Renal pelvis (tissue), 12 donors: Measurements from ENCODE around the gene ACCSL. TPM values are rescaled to one million over a fixed set of nuclear protein-coding genes. Genes with fewer than 3 reads are reported as not detected.

ENCODE experiments used
- DNase-seq: peaks from one replicate; pipeline ENCODE4 v3.0.0-alpha.2; 2013
- long read RNA-seq, 16 experiments: transcript quantifications; one replicate each; lab custom pipeline, GENCODE V29; 2026
- polyA plus RNA-seq, 3 donors: library from polyadenylated mRNA; unstranded; fragments of 120-200 nt; gene quantifications; one replicate each; pipeline ENCODE4 v1.2.1, GENCODE V29; 2013; ENCODE audit not compliant: insufficient read length in 3 of 3

The ACCSL gene
- under 1 TPM in 1 of 3 donors, not detected in 2; 0.13 TPM for polyA plus RNA-seq
- long read RNA-seq, donor 1, result 0 reads
- long read RNA-seq, donor 2, result 0 reads
- long read RNA-seq, donor 3, result 0 reads
- long read RNA-seq, donor 4, result 0 reads
- long read RNA-seq, donor 5, result 0 reads
- long read RNA-seq, donor 6, result 0 reads
- long read RNA-seq, donor 7, result 0 reads
- long read RNA-seq, donor 8, result 0 reads
- long read RNA-seq, donor 9, result 0 reads
- long read RNA-seq, donor 10, result 0 reads
- long read RNA-seq, donor 11, result 0 reads
- long read RNA-seq, donor 12, result 0 reads
- long read RNA-seq, donor 13, result 0 reads
- long read RNA-seq, donor 14, result 0 reads
- long read RNA-seq, donor 15, result 0 reads
- long read RNA-seq, donor 16, result 0 reads

- DNase-seq, result no peak
Measured at GRCh38 chr11:44047931-44048431, at the start of gene ACCSL. Gene ACCSL (plus strand): TSS chr11:44047981. CDS start chr11:44048037, 56 bp downstream.

- DNase-seq, result no peak
Measured at GRCh38 chr11:43998308-43998707, 49.5 kb upstream of the ACCSL start.

GRCh38 chr11:44000731-44001130 lies 47.0 kb upstream of the ACCSL start:
- DNase-seq, result no peak

GRCh38 chr11:44002191-44003093 lies 45.3 kb upstream of the ACCSL start:
- DNase-seq, result no peak

GRCh38 chr11:44003736-44004451 lies 43.9 kb upstream of the ACCSL start:
- no peak for DNase-seq

- no peak for DNase-seq
Measured at GRCh38 chr11:44004452-44005062, 43.2 kb upstream of the ACCSL start.

GRCh38 chr11:44005063-44005701 lies 42.6 kb upstream of the ACCSL start:
- no peak for DNase-seq

GRCh38 chr11:44005956-44006355 lies 41.8 kb upstream of the ACCSL start:
- no peak for DNase-seq

- no peak for DNase-seq
Measured at GRCh38 chr11:44006917-44007361, 40.8 kb upstream of the ACCSL start.

GRCh38 chr11:44007481-44008087 lies 40.2 kb upstream of the ACCSL start:
- no peak for DNase-seq

- DNase-seq, result no peak
Measured at GRCh38 chr11:44008088-44008501, 39.7 kb upstream of the ACCSL start.

GRCh38 chr11:44008698-44009097 lies 39.1 kb upstream of the ACCSL start:
- DNase-seq, result no peak

- no peak for DNase-seq
Measured at GRCh38 chr11:44010789-44011251, 37.0 kb upstream of the ACCSL start.

- DNase-seq, result no peak
Measured at GRCh38 chr11:44011797-44012196, 36.0 kb upstream of the ACCSL start.

GRCh38 chr11:44014968-44015623 lies 32.7 kb upstream of the ACCSL start:
- DNase-seq, result no peak

- no peak for DNase-seq
Measured at GRCh38 chr11:44015624-44016007, 32.2 kb upstream of the ACCSL start.

- no peak for DNase-seq
Measured at GRCh38 chr11:44016131-44016530, 31.6 kb upstream of the ACCSL start.

- no peak for DNase-seq
Measured at GRCh38 chr11:44016546-44017442, 31.0 kb upstream of the ACCSL start.
